Ishikawa (cell line): ENCODE data around the gene NFU1.

Experiments
- CEBPB ChIP-seq: IDR thresholded peaks from 2 replicates; pipeline ENCODE4 v1.6.1; 2012
- CREB1 ChIP-seq: IDR thresholded peaks from 2 replicates; pipeline ENCODE4 v1.6.1; 2012; ENCODE audit warnings: low read depth
- EGR1 ChIP-seq: IDR thresholded peaks from 2 replicates; pipeline ENCODE4 v1.6.1; 2012
- EP300 ChIP-seq: IDR thresholded peaks from 2 replicates; pipeline ENCODE4 v1.6.1; 2012; ENCODE audit warnings: borderline replicate concordance
- FOXM1 ChIP-seq: IDR thresholded peaks from 2 replicates; pipeline ENCODE4 v1.6.1; 2012; ENCODE audit warnings: low read depth, borderline replicate concordance
- RAD21 ChIP-seq: IDR thresholded peaks from 2 replicates; pipeline ENCODE4 v1.6.1; 2012; ENCODE audit warnings: low read depth
- TAF1 ChIP-seq: IDR thresholded peaks from 2 replicates; pipeline ENCODE4 v1.6.1; 2012; ENCODE audit warnings: low read depth, mild to moderate bottlenecking
- TCF12 ChIP-seq: IDR thresholded peaks from 2 replicates; pipeline ENCODE4 v1.6.1; 2012; ENCODE audit warnings: low read depth
- TEAD4 ChIP-seq: IDR thresholded peaks from 2 replicates; pipeline ENCODE4 v1.6.1; 2012
- YY1 ChIP-seq: IDR thresholded peaks from 2 replicates; pipeline ENCODE4 v1.6.1; 2012; ENCODE audit warnings: low read depth
- ZBTB7A ChIP-seq: IDR thresholded peaks from 2 replicates; pipeline ENCODE4 v1.6.1; 2012; ENCODE audit warnings: low read depth
- TF ChIP-seq, protein P1 (sequence below): IDR thresholded peaks from 2 replicates; pipeline ENCODE4 v1.6.1; 2012; ENCODE audit warnings: low read depth, mild to moderate bottlenecking
- TF ChIP-seq, protein P2 (sequence below): IDR thresholded peaks from 2 replicates; pipeline ENCODE4 v1.6.1; 2012

DNA sequence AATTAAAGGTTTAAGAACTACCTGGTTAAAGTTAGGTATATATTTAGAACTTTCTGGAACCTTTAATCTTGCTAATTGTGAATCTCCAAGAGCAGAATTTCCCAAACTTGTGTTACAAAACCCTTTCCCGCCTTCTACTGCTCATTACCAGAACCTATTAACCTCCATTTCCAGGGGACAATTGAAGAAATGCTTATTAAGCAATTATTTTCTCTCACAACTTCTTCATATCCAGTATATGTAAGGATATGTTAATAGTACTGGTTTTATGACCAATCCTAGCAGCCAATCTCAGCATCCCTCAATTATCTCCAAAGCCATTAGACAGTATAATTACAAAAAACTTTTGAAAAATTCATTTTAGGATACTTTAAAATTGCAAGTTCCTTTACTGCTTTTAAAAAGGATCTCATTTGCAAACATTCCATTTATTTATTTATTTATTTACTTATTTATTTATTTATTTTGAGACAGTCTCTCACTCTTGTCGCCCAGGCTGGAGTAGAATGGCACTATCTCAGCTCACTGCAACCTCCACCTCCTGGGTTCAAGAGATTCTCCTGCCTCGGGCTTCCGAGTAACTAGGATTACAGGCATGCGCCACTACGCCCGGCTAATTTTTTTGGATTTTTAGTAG, 53.9 kb downstream of the NFU1 start:
- TF ChIP-seq EP300, result no peak
- TF ChIP-seq, protein P1, sequence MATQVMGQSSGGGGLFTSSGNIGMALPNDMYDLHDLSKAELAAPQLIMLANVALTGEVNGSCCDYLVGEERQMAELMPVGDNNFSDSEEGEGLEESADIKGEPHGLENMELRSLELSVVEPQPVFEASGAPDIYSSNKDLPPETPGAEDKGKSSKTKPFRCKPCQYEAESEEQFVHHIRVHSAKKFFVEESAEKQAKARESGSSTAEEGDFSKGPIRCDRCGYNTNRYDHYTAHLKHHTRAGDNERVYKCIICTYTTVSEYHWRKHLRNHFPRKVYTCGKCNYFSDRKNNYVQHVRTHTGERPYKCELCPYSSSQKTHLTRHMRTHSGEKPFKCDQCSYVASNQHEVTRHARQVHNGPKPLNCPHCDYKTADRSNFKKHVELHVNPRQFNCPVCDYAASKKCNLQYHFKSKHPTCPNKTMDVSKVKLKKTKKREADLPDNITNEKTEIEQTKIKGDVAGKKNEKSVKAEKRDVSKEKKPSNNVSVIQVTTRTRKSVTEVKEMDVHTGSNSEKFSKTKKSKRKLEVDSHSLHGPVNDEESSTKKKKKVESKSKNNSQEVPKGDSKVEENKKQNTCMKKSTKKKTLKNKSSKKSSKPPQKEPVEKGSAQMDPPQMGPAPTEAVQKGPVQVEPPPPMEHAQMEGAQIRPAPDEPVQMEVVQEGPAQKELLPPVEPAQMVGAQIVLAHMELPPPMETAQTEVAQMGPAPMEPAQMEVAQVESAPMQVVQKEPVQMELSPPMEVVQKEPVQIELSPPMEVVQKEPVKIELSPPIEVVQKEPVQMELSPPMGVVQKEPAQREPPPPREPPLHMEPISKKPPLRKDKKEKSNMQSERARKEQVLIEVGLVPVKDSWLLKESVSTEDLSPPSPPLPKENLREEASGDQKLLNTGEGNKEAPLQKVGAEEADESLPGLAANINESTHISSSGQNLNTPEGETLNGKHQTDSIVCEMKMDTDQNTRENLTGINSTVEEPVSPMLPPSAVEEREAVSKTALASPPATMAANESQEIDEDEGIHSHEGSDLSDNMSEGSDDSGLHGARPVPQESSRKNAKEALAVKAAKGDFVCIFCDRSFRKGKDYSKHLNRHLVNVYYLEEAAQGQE, result no peak
- no peak for TF ChIP-seq TCF12
- no peak for TF ChIP-seq YY1
- no peak for TF ChIP-seq TAF1
- TF ChIP-seq CEBPB, result no peak
- TF ChIP-seq RAD21, result no peak
- no peak for TF ChIP-seq EGR1
- no peak for TF ChIP-seq ZBTB7A
- TF ChIP-seq CREB1, result no peak
- no peak for TF ChIP-seq FOXM1
- no peak for TF ChIP-seq TEAD4
- TF ChIP-seq, protein P2, sequence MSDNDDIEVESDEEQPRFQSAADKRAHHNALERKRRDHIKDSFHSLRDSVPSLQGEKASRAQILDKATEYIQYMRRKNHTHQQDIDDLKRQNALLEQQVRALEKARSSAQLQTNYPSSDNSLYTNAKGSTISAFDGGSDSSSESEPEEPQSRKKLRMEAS, result no peak
